SK-MEL-5 (cell line): ENCODE measurements around the gene AICDA. TPM values are rescaled to one million over a fixed set of nuclear protein-coding genes. Genes with fewer than 3 reads are reported as not detected.
A peak's percentile ranks its signal among the peaks of the same experiment; 100 is the strongest.
"Not testable (repeated sequence)": the region's sequence is repeated elsewhere in the genome, so short reads cannot be mapped to it uniquely, and the experiment has no call there.

Experiments used
- DNase-seq: peaks from one replicate; pipeline ENCODE4 v3.0.0-alpha.2; 2016; ENCODE audit warnings: low read depth, low spot score
- in situ Hi-C: cut with HindIII; loops from 2 replicates; pipeline ENCODE4 v1.10.0; 2016; ENCODE audit warnings: low sequenced_read_pairs, high pct_unique_total_duplicates, low pct_unique_long_range_greater_than_20kb
- total RNA-seq: library from RNA; depleted of rRNA; stranded (reverse); fragments of >200 nt; shearing (Covaris generic); gene quantifications from 2 replicates; pipeline ENCODE4 v1.2.3, GENCODE V29; 2014

AICDA gene
- total RNA-seq, 1 experiment from 2014 or later = 1.1 TPM

GRCh38 chr12:8628731-8629130 is 16.1 kb upstream of the AICDA start:
- DNase-seq = no peak
- in situ Hi-C loops = no loop called here

- DNase-seq, in situ Hi-C loops: not testable (repeated sequence)
Measured at GRCh38 chr12:8624750-8625149, 12.1 kb upstream of the AICDA start.

GRCh38 chr12:8622646-8623045 is 10.0 kb upstream of the AICDA start:
- in situ Hi-C loops = no loop called here

DNA sequence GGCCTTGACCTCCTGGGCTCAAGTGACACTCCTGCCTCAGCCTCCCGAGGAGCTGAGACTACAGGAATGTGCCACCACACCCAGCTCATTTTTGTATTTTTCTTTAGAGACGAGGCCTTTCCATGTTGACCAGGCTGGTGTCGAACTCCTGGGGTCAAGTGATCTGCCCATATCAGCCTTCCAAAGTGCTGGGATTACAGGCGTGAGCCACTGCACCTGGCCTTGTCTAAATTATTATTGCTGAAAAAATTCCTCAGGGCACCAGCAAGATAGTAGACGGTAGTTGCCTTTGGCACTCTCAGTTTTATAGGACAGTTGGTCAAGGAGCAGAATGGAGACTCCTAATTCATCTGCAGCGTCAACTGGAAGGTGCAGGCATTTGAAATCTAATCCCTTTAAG is 2.5 kb upstream of the AICDA start:
- DNase-seq = no peak
- in situ Hi-C loops = no loop called here

More at GRCh38 chr12:8622646-8623045, 10.0 kb upstream of the AICDA start:
- peak; percentile 77 for DNase-seq

- in situ Hi-C loops, DNase-seq: not testable (repeated sequence)
Measured at GRCh38 chr12:8613881-8614280, 1.2 kb upstream of the AICDA start.

DNA sequence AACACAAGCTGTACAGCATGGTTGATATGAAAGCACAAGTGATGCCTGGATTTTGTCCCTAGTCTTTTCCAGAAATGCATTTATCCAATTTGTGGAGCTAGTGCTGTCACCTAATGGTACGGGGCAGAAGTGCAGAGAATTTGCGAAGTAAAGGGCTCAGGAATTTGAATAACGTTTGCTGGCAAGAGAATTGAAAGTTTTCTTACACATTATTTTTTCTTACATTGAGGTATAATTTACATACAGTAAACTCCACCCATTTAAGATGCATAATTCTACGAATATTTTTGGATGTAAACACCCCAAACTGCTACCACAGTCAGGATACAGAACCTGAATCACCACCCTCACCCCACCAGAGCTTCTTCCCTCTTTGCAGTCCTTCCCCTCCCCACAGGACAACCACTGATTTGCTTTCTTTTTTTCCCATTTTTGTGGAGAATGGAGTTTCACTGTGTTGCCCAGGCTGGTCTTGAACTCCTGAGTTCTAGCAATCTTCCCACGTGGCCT is 3.5 kb downstream of the AICDA start:
- in situ Hi-C loops = no loop called here
- peak; percentile 78 for DNase-seq

DNA sequence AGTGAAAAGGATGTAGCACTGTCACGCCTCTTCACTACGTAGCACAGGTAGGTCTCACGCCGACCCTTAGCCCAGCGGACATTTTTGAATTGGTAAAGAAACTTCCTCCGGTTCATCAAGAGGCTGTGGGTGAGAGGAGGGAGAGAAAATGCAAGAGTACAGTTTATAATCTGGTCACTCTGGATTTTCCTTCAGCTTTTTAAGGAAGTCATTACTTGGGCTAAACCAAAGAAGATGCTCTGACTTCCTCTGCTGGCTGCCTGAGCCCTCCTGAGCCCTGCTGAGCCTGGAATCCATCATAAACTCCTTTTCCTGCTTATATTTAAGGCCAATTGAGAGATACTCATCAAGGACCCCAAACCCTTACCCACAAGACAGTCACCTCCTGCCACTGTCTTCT is 5.8 kb downstream of the AICDA start:
- in situ Hi-C loops = no loop called here
- no peak for DNase-seq

- no peak for DNase-seq
- in situ Hi-C loops = no loop called here
Measured at GRCh38 chr12:8605057-8605456, 7.6 kb downstream of the AICDA start.

DNA sequence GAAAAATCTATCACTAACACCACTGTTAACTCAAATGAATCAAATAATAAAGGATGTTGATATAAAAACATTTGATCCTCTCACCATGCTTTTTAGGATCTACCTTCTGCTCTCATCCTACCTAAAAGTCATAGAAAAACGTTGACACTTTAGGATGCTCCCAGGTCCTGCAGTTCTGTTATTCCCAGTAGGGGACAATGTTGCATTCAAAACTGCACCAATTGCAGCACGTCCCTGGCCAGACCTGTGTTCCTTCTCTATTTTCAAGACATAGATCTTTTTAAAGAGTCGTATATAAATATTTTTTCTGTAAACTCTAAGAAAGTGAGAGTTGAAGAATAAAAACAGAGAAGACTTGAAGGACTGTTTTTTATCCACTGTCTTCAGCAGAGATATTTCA is 8.8 kb downstream of the AICDA start:
- peak; percentile 26 for DNase-seq
- in situ Hi-C loops = no loop called here

GRCh38 chr12:8603286-8603685 is 9.4 kb downstream of the AICDA start:
- no peak for DNase-seq
- in situ Hi-C loops = no loop called here

GRCh38 chr12:8596561-8596960 is 16.1 kb downstream of the AICDA start:
- in situ Hi-C loops = no loop called here
- no peak for DNase-seq

- no peak for DNase-seq
- in situ Hi-C loops = no loop called here
Measured at GRCh38 chr12:8594072-8594471, 18.6 kb downstream of the AICDA start.

- DNase-seq = no peak
- in situ Hi-C loops = no loop called here
Measured at GRCh38 chr12:8593246-8593645, 19.4 kb downstream of the AICDA start.

DNA sequence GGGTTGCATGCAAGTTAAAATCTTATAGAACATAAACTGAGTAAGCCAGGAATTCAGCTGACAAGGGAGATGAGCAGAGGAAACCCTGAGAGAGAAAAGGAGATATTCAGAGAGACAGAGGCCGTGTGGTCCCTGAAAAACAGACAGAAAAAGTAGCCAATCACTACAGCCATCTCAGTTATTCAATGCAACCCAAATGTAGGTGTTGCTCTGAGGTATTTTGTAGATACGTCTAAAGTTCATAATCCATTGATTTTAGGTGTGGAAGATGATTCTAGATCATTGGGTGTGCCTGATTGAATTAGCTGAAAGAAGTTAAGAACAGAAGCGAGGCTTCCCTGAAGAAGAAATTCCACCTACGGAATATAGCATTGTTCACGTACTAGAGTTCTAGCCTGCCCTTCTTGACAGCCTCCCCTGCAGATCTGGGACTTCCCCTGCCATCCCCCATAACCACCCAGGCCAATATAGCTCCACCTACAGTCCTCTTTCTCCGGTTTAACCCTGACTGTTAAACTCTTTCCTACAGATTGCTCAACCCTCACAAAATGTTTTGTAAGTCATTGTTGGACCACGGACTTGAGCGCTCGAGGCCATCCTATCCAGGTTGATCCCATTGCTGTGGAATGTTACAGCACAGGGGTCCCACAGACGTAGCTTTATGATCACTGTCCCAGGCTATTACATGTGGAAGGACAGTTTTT is 21.7 kb downstream of the AICDA start:
- DNase-seq = peak; percentile 14
- in situ Hi-C loops = no loop called here

DNA sequence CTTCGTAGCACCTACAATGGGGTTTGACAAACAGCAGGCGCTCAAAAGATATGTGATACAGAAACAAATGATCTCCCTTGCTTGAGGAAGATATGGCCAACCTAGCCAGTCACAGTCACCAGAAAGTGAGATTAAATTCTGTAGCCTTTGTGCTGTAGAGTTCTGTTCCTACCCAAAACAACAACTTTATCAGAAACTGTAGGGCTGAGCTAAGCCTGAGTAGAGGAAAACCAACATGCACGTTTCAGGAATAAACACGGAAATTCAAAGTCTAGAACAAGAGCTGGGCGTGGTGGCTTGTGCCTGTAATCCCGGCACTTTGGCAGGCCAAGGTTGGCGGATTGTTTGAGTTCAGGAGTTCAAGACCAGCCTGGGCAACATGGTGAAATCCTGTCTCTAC is 23.0 kb downstream of the AICDA start:
- no peak for DNase-seq
- in situ Hi-C loops = no loop called here

DNA sequence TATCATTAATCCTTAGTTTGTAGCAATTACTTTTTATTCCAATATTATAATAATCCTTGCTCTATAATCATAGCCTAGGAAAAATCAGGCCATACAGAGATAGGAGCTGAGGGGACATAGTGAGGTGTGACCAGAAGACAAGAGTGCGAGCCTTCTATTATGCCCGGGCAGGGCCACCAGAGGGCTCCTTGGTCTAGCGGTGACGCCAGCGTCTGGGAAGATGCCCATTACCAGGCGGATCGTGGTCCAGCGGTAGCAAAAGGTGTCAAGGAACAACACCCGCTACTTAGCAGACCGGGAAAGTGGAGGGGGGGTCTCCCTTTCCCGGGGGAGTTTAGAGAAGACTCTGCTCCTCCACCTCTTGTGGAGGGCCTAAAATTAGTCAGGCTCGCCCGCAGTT is 28.2 kb downstream of the AICDA start:
- peak; percentile 8 for DNase-seq
- in situ Hi-C loops = not testable (repeated sequence)

DNA sequence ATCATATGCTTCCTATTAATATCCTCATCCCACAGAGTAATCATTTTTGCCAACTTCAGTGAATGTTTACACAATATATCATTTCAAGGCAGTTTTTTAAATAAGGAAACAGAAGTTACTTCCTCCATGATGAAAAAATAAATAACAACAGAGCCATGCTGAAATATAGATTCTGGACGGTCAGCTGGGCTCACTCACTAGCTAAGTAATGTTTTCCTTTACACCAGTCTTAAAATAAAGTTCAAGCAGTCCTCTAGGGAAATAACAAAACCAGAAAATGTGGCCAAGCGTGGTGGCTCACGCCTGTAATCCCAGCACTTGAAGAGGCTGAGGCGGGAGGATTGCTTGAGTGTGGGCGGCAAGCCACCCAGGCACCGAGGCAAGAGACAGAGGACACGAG is 28.7 kb downstream of the AICDA start:
- in situ Hi-C loops = no loop called here
- DNase-seq = no peak

GRCh38 chr12:8581098-8581784 is 31.4 kb downstream of the AICDA start:
- in situ Hi-C loops = no loop called here

GRCh38 chr12:8577879-8578278 is 34.8 kb downstream of the AICDA start:
- no peak for DNase-seq
- in situ Hi-C loops = no loop called here

More at GRCh38 chr12:8581098-8581784, 31.4 kb downstream of the AICDA start:
- DNase-seq = no peak
